HepG2 (cell line): ENCODE results near the gene USP35. TPM values are rescaled to one million over a fixed set of nuclear protein-coding genes. Genes with fewer than 3 reads are reported as not detected.

Source experiments
- ATAC-seq: fragments of 200-7000 bp; cut with Tn5 transposase; 3 replicates; pipeline ENCODE4 v1.9.1; 2020; ENCODE audit warnings: mild to moderate bottlenecking, moderate library complexity
- BruUV-seq: library from RNA; stranded (reverse); fragments of 400-500 nt; replicated peaks from 2 replicates; lab custom pipeline; 2021; lab: Mats Ljungman, UMichigan
- CTCF ChIA-PET: fragments of 300-600 bp; formaldehyde crosslinking; extraction: SDS; loops from one replicate; lab custom pipeline; 2021; ENCODE audit warnings: low total read pairs, inconsistent platforms, low intra/inter-chr PET ratio; lab: Yijun Ruan, JAX
- POLR2A ChIA-PET: fragments of 350-600 bp; sonication (Branson Sonifier 250); formaldehyde crosslinking; loops from one replicate; lab custom pipeline; 2020; ENCODE audit warnings: antibody characterized with exemption, inconsistent platforms; lab: Yijun Ruan, JAX
- DNase-seq: peaks from one replicate; pipeline ENCODE4 v3.0.0-alpha.2; 2015; ENCODE audit warnings: low spot score
- FAIRE-seq: peaks from 3 replicates; lab custom pipeline; 2011; peaks lifted over from hg19 to GRCh38; lab: Jason Lieb, UNC
- H2AFZ ChIP-seq: one replicate; pipeline ENCODE4 v1.6.1; 2011; ENCODE audit warnings: low read length, inconsistent platforms
- H3K27ac ChIP-seq: fragments of 300-600 bp; 3 replicates; pipeline ENCODE4 v1.8.0; 2011; ENCODE audit warnings: mixed run types, mild to moderate bottlenecking, mixed read lengths, low read length, inconsistent platforms; ENCODE audit not compliant: insufficient read depth; ENCODE audit errors: extremely low read length
- H3K27me3 ChIP-seq, 2 experiments: fragments of 200-600 bp in 1 of 2; 2 replicates in 1 of 2; 3 replicates in 1 of 2; pipeline versions ENCODE4 v1.6.0 to v1.8.0; 2011; ENCODE audit warnings: low read length in 2 of 2, mild to moderate bottlenecking in 2 of 2, moderate library complexity in 2 of 2, inconsistent platforms in 1 of 2; ENCODE audit not compliant: insufficient read depth in 2 of 2, control insufficient read depth in 1 of 2
- H3K36me3 ChIP-seq, 2 experiments: fragments of 200-600 bp in 1 of 2; replicated peaks in 1 of 2; 2 replicates in 1 of 2; 3 replicates in 1 of 2; pipeline versions ENCODE4 v1.5.1 to v1.8.0; 2011; ENCODE audit warnings: low read length in 2 of 2, inconsistent platforms in 1 of 2; ENCODE audit not compliant: insufficient read depth in 2 of 2, control insufficient read depth in 1 of 2
- H3K4me1 ChIP-seq: 2 replicates; pipeline ENCODE4 v1.5.1; 2012; ENCODE audit warnings: low read length, inconsistent platforms; ENCODE audit not compliant: insufficient read depth
- H3K4me2 ChIP-seq: 2 replicates; pipeline ENCODE4 v1.6.0; 2011; ENCODE audit warnings: low read depth, low read length, inconsistent platforms
- H3K4me3 ChIP-seq, 3 experiments: fragments of 200-600 bp in 1 of 3; sonication (generic), shearing (Covaris generic) in 1 of 3; replicated peaks in 1 of 3; 2 replicates each; pipeline ENCODE4 v1.5.1; 2011 to 2016; ENCODE audit warnings: low read length in 3 of 3, inconsistent platforms in 2 of 3, low read depth in 2 of 3, mild to moderate bottlenecking in 2 of 3, control low read depth in 1 of 3, mixed read lengths in 1 of 3; ENCODE audit not compliant: insufficient read depth in 1 of 3
- H3K79me2 ChIP-seq: one replicate; pipeline ENCODE4 v1.6.1; 2011; ENCODE audit warnings: low read length, inconsistent platforms; ENCODE audit not compliant: insufficient read depth
- H3K9ac ChIP-seq: 2 replicates; pipeline ENCODE4 v1.6.0; 2011; ENCODE audit warnings: mild to moderate bottlenecking, low read depth, low read length, inconsistent platforms; ENCODE audit not compliant: insufficient read depth
- H3K9me3 ChIP-seq: 2 replicates; pipeline ENCODE4 v1.5.1; 2012; ENCODE audit warnings: mild to moderate bottlenecking, low read length
- H4K20me1 ChIP-seq: 2 replicates; pipeline ENCODE4 v1.6.0; 2011; ENCODE audit warnings: inconsistent platforms, mild to moderate bottlenecking, low read length, moderate library complexity; ENCODE audit not compliant: insufficient read depth
- BRCA1 ChIP-seq: sonication (generic); formaldehyde crosslinking; IDR thresholded peaks from 2 replicates; pipeline ENCODE4 v1.4.0; 2020; ENCODE audit warnings: missing genetic modification reagents
- EEA1 ChIP-seq: sonication (generic); formaldehyde crosslinking; IDR thresholded peaks from 2 replicates; pipeline ENCODE4 v1.5.1; 2020; ENCODE audit warnings: mild to moderate bottlenecking, missing genetic modification reagents, borderline replicate concordance
- FOXA3 ChIP-seq: IDR thresholded peaks from 2 replicates; pipeline ENCODE4 v1.6.1; 2016; ENCODE audit warnings: missing genetic modification reagents, missing compliant biosample characterization
- FOXK1 ChIP-seq: sonication (generic); formaldehyde crosslinking; IDR thresholded peaks from 2 replicates; pipeline ENCODE4 v1.4.0; 2020; ENCODE audit warnings: low read depth, missing genetic modification reagents, borderline replicate concordance
- KAT8 ChIP-seq: IDR thresholded peaks from 2 replicates; pipeline ENCODE4 v1.6.1; 2016; ENCODE audit warnings: missing genetic modification reagents, missing compliant biosample characterization
- STAT5B ChIP-seq: sonication (generic); formaldehyde crosslinking; IDR thresholded peaks from 2 replicates; pipeline ENCODE4 v1.4.0; 2020; ENCODE audit warnings: missing genetic modification reagents
- TBP ChIP-seq: sonication (generic); formaldehyde crosslinking; IDR thresholded peaks from 2 replicates; pipeline ENCODE4 v1.5.0; 2020; ENCODE audit warnings: missing genetic modification reagents
- ZFP41 ChIP-seq: sonication (generic); formaldehyde crosslinking; IDR thresholded peaks from 2 replicates; pipeline ENCODE4 v1.4.0; 2020; ENCODE audit warnings: mild to moderate bottlenecking, missing genetic modification reagents, borderline replicate concordance
- ZNF460 ChIP-seq: sonication (generic); formaldehyde crosslinking; IDR thresholded peaks from 2 replicates; pipeline ENCODE4 v1.5.1; 2020; ENCODE audit warnings: missing genetic modification reagents, mild to moderate bottlenecking, borderline replicate concordance
- ZNF563 ChIP-seq: sonication (generic); formaldehyde crosslinking; IDR thresholded peaks from 2 replicates; pipeline ENCODE4 v1.8.0; 2022; ENCODE audit warnings: mild to moderate bottlenecking, moderate library complexity, missing genetic modification reagents
- ZNF607 ChIP-seq: sonication (generic); formaldehyde crosslinking; IDR thresholded peaks from 2 replicates; pipeline ENCODE4 v1.5.1; 2020; ENCODE audit warnings: missing genetic modification reagents, mild to moderate bottlenecking, borderline replicate concordance
- ZNF678 ChIP-seq: sonication (generic); formaldehyde crosslinking; IDR thresholded peaks from 2 replicates; pipeline ENCODE4 v1.4.0; 2020; ENCODE audit warnings: mild to moderate bottlenecking, missing genetic modification reagents
- ZSCAN12 ChIP-seq: sonication (generic); formaldehyde crosslinking; IDR thresholded peaks from 2 replicates; pipeline ENCODE4 v1.9.0; 2021; ENCODE audit warnings: mild to moderate bottlenecking, missing genetic modification reagents
- WGBS: methylation state at CpG from one replicate; pipeline ENCODE4 v1.1.6; 2017; ENCODE audit warnings: low lambda C conversion rate; 5-methylcytosine and 5-hydroxymethylcytosine counted together
- in situ Hi-C: cut with HindIII; loops from 2 replicates; pipeline ENCODE4 v1.10.0; 2017; ENCODE audit warnings: low pct_unique_long_range_greater_than_20kb; ENCODE audit not compliant: extremely low pct_ligation_motif_present
- intact Hi-C: fragments of 100-400 bp; cut with micrococcal nuclease; formaldehyde crosslinking; loops from one replicate; pipeline ENCODE4 v1.10.0; 2022; ENCODE audit not compliant: unreplicated experiment
- polyA plus RNA-seq, 8 experiments: library from polyadenylated mRNA; depleted of rRNA in 3 of 8; stranded (reverse) in 7 of 8; unstranded in 1 of 8; fragments of >200 nt; fragmentation: Illumina TruSeq in 4 of 8; extraction: Trizol in 4 of 8; gene quantifications; 2 replicates each; pipeline versions ENCODE4 v1.2.1 to v1.2.3, GENCODE V29; 2011 to 2016; ENCODE audit warnings: low read depth in 4 of 8, missing spikeins in 1 of 8, mixed read lengths in 1 of 8; ENCODE audit not compliant: insufficient read depth in 1 of 8
- total RNA-seq, 5 experiments: library from RNA; depleted of rRNA; stranded (reverse); fragments of >200 nt; fragmentation: Illumina TruSeq; extraction: Trizol; gene quantifications; 2 replicates each; pipeline ENCODE4 v1.2.3, GENCODE V29; 2016; ENCODE audit warnings: low read depth in 1 of 5
- TF ChIP-seq, protein P1 (sequence below): sonication (generic); formaldehyde crosslinking; IDR thresholded peaks from 2 replicates; pipeline ENCODE4 v1.4.0; 2020; ENCODE audit warnings: mild to moderate bottlenecking, missing genetic modification reagents, borderline replicate concordance
- TF ChIP-seq, protein P2 (sequence below): sonication (generic); formaldehyde crosslinking; IDR thresholded peaks from 2 replicates; pipeline ENCODE4 v1.8.1; 2022; ENCODE audit warnings: low read depth, mild to moderate bottlenecking, missing genetic modification reagents
- TF ChIP-seq, protein P3 (sequence below): sonication (generic); formaldehyde crosslinking; IDR thresholded peaks from 2 replicates; pipeline ENCODE4 v1.8.1; 2023; ENCODE audit warnings: mild to moderate bottlenecking, missing genetic modification reagents, borderline replicate concordance

Gene USP35
- total and polyA plus RNA-seq, 2 of the 13 experiments (the other 11 are each of a cell fraction or from before 2014, with no cell fraction given), result 4.6 to 7.7 TPM

DNA sequence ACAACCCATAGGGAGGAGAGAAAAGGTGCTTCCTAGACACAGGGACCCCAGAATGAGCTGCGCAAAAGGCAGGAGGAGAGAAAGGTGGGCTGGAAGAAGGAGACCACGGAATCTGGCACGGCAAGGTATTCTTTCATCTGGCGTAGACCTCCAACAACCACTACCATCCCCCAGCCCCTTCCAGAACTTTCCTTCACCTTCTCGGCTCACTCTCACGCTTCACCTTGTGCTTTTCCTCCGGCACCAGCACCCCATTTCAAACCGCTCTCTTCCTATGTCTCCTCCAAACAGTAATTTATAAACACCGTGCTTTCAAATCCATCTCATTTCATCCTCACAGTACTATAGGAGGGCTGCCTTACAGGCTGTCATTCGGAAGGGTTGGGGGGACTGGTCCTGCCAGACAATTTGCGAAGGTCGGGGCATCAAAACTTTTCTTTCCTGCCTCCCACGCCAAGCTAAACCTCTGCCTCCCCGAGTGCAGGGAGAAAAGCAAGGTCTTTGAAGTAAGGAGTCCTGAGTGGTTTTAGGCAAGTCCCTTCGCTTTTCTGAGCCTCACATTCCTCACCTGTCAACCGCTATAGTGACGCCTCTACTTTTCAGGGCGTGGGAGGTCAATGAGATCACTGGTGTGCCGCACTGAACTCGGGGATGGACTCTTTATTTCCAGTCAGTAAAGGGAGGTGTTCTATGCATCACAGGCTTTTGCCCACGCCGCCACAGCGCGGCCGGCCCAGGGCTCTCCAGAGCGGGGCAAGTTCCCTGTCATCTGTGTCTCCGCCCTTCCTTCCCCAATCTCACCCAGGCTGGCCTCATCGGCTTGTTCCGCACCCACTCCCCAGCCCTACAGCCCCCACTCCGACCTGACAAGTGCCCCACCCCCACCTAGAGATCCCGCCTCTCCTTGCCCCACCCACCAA is 1.1 kb upstream of the USP35 start:
- no peak for FAIRE-seq
- ChIA-PET POLR2A (interaction anchor here (0.7 to 3.9 kb wide), 14 partner anchors 8 to 387 kb away, joined by 3 to 37 read pairs (median 5); partner anchors contain the start of genes ALG8, INTS4, NARS2 and NDUFC2), CTCF (no interaction called here)
- H3K79me2 ChIP-seq, result peaks cover 13% of the 10 kb centered on the region
- TSS peak; percentile 58 for BruUV-seq
- intact Hi-C loops (loop anchor here (2.0 to 5.0 kb wide), 2 partner anchors 15 to 110 kb away; partner anchors contain the start of gene NDUFC2), in situ Hi-C loops (loop anchor here (5.0 kb wide), 1 partner anchor 45 kb away; no protein-coding TSS in a partner anchor)
- H3K27me3 ChIP-seq, result no peaks in the 10 kb centered on the region; a peak in 1 of 5 replicates
- H3K4me2 ChIP-seq, result peak overlapping the region; percentile 88
- no peaks in the 10 kb centered on the region for H3K36me3 ChIP-seq
- H4K20me1 ChIP-seq, result no peaks in the 10 kb centered on the region
- peak overlapping the region; percentile 78 to 96 (median 86) for H3K4me3 ChIP-seq
- WGBS, result 36% methylated on average over 26 of the region's 31 CpGs
- H2AFZ ChIP-seq, result no peak overlapping the region
- no peaks in the 10 kb centered on the region for H3K9me3 ChIP-seq
- H3K27ac ChIP-seq, result peak overlapping the region; percentile 47
- no peak for DNase-seq
- peaks cover 69% of the 10 kb centered on the region for H3K4me1 ChIP-seq
- ATAC-seq, result peak; percentile 51
- H3K9ac ChIP-seq, result peak overlapping the region; percentile 66
- TF ChIP-seq EEA1 (no peak), BRCA1 (CRISPR knock-in tag) (no peak), ZNF563 (CRISPR knock-in tag) (0 out of 2 replicates have a peak, but pooled peaks have one; percentile 48), KAT8 (no peak), ZNF678 (CRISPR knock-in tag) (peak; percentile 45; the same call in 1 of the 2 replicates), STAT5B (CRISPR knock-in tag) (no peak), TBP (CRISPR knock-in tag) (no peak), ZSCAN12 (CRISPR knock-in tag) (no peak), ZNF607 (CRISPR knock-in tag) (no peak), ZNF460 (CRISPR knock-in tag) (no peak), ZFP41 (CRISPR knock-in tag) (no peak), FOXK1 (CRISPR knock-in tag) (no peak), FOXA3 (CRISPR knock-in tag) (no peak)
- TF ChIP-seq, protein P1, sequence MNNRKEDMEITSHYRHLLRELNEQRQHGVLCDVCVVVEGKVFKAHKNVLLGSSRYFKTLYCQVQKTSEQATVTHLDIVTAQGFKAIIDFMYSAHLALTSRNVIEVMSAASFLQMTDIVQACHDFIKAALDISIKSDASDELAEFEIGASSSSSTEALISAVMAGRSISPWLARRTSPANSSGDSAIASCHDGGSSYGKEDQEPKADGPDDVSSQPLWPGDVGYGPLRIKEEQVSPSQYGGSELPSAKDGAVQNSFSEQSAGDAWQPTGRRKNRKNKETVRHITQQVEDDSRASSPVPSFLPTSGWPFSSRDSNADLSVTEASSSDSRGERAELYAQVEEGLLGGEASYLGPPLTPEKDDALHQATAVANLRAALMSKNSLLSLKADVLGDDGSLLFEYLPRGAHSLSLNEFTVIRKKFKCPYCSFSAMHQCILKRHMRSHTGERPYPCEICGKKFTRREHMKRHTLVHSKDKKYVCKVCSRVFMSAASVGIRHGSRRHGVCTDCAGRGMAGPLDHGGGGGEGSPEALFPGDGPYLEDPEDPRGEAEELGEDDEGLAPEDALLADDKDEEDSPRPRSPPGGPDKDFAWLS (CRISPR knock-in tag), result no peak
- TF ChIP-seq, protein P2, sequence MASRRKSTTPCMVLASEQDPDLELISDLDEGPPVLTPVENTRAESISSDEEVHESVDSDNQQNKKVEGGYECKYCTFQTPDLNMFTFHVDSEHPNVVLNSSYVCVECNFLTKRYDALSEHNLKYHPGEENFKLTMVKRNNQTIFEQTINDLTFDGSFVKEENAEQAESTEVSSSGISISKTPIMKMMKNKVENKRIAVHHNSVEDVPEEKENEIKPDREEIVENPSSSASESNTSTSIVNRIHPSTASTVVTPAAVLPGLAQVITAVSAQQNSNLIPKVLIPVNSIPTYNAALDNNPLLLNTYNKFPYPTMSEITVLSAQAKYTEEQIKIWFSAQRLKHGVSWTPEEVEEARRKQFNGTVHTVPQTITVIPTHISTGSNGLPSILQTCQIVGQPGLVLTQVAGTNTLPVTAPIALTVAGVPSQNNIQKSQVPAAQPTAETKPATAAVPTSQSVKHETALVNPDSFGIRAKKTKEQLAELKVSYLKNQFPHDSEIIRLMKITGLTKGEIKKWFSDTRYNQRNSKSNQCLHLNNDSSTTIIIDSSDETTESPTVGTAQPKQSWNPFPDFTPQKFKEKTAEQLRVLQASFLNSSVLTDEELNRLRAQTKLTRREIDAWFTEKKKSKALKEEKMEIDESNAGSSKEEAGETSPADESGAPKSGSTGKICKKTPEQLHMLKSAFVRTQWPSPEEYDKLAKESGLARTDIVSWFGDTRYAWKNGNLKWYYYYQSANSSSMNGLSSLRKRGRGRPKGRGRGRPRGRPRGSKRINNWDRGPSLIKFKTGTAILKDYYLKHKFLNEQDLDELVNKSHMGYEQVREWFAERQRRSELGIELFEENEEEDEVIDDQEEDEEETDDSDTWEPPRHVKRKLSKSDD (CRISPR knock-in tag), result 0 out of 2 replicates have a peak, but pooled peaks have one; percentile 8
- TF ChIP-seq, protein P3, sequence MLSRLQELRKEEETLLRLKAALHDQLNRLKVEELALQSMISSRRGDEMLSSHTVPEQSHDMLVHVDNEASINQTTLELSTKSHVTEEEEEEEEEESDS (CRISPR knock-in tag), result no peak
